ENCODE results near the gene ERCC1. TPM values are rescaled to one million over a fixed set of nuclear protein-coding genes. Genes with fewer than 3 reads are reported as not detected.

The ERCC1 gene
- total RNA-seq, 1 donor from 2014 or later, result 48.8 TPM

DNA sequence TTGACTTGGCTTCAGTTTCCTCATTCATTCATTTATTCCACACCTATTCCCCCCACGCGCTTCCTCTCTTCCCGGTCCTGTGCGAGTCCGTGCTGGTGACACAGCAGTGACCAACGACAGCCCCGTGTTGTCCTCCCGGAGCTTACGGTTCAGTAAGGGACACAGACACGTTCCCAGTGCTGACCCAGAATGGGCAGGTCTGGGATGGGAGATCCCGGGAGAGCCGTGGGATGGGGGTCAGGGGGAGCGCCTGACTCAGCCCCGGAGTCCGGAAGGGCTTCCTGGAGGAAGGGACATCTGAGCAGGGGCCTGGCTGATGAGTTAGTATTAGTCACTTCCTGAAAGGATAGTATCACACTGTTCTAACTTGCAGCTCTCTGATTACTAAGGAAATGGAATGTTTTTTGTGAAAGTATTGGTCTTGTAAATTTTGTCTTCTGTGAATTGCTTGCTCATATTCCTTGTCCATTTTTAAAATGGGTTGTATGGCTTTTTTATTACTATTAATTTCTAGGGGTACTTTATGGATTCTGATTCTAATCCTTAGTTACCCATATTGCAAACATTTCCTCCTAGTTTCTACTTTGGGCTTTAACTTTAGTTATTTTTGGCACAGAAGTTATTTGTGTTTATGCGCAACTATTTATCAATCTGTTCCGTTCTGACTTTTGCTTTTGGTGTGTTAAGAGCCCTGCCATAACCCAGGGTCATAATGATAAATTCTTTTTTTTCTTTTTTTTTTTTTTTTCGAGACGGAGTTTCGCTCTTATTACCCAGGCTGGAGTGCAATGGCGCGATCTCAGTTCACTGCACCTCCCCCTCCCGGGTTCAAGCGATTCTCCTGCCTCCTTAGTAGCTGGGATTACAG is 708 bp upstream of the ERCC1 start:
- DNase-seq (peak; percentile 82), ATAC-seq (peak; percentile 58)
- TF ChIP-seq, protein P1, sequence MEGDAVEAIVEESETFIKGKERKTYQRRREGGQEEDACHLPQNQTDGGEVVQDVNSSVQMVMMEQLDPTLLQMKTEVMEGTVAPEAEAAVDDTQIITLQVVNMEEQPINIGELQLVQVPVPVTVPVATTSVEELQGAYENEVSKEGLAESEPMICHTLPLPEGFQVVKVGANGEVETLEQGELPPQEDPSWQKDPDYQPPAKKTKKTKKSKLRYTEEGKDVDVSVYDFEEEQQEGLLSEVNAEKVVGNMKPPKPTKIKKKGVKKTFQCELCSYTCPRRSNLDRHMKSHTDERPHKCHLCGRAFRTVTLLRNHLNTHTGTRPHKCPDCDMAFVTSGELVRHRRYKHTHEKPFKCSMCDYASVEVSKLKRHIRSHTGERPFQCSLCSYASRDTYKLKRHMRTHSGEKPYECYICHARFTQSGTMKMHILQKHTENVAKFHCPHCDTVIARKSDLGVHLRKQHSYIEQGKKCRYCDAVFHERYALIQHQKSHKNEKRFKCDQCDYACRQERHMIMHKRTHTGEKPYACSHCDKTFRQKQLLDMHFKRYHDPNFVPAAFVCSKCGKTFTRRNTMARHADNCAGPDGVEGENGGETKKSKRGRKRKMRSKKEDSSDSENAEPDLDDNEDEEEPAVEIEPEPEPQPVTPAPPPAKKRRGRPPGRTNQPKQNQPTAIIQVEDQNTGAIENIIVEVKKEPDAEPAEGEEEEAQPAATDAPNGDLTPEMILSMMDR (IDR thresholded peaks at IDR 0.05), result no peak
- no peaks in the 10 kb centered on the region for H3K9me3 ChIP-seq
- peak overlapping the region; percentile 94 for H3K27ac ChIP-seq
- peaks cover 25% of the 10 kb centered on the region for H3K4me1 ChIP-seq
- H3K36me3 ChIP-seq, result no peaks in the 10 kb centered on the region
- peak overlapping the region; percentile 67 for H3K4me3 ChIP-seq
- no peaks in the 10 kb centered on the region for H3K27me3 ChIP-seq
- intact Hi-C loops (cut with DNase I), result loop anchor here (5.0 kb wide), 1 partner anchor 68 kb away; no protein-coding TSS in a partner anchor

DNA sequence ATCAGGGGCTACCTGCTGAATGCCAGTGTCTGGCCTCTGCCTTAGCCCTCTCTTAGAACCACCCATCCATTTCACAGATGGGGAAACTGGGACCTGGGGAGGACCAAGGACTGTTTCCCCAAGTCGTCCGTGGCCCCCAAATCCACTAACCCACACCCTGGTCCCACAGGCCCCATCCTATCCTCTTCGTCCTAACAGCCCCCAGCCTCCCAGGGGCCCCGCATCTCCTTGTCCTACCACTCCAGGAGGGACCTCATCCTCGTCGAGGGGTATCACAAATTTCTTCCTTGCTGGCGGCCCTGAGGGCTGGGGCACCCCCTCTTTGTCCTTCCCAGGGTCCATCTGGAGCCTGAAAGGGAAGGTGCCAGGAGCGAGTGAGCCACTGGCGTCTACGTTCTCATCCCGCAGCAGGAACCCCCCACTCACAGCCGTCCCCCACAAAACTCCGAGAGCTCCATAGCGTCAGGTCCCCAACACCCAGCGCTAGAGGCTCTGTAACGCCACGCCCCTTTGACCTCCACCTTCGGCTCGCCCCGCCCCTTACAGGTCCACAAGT is 606 bp downstream of the ERCC1 start:
- intact Hi-C loops (cut with DNase I), result no loop called here
- Histone ChIP-seq H3K27me3 (no peaks in the 10 kb centered on the region), H3K4me3 (peak overlapping the region; percentile 67), H3K4me1 (peaks cover 23% of the 10 kb centered on the region), H3K27ac (peak overlapping the region; percentile 94), H3K36me3 (peaks cover 3% of the 10 kb centered on the region), H3K9me3 (no peaks in the 10 kb centered on the region)
- ATAC-seq, result no peak
- TF ChIP-seq, protein P1 (IDR thresholded peaks at IDR 0.05), result no peak
- no peak for DNase-seq

DNA sequence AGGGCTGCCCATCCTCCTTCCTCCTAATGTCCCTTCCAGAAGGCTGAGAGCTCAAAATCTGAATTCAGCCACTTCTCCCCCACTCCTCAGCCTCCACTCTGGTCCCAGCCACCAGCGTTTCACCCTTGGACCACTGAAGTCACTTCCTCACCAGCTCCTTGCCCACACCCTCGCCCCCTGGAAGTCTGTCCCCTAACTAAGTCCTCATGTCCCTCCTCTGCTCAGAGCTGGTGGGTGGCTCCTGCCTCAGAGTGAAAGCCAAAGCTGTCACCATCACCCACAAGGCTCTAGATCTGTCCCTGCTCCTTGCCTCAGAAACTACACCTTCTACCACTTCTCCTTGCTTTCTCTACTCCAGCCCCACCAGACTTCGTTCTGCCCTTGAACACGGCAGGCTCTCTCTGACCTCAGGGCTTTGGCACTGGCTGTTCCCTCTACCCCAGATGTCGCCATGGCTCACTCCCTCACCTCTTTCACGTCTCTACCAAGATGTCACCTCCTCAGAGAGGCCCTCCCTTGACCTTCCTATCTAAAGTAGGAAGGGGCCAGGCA is 1.7 kb downstream of the ERCC1 start:
- Histone ChIP-seq H3K4me1 (peaks cover 23% of the 10 kb centered on the region), H3K4me3 (no peak overlapping the region), H3K36me3 (peaks cover 14% of the 10 kb centered on the region), H3K9me3 (no peaks in the 10 kb centered on the region), H3K27me3 (no peaks in the 10 kb centered on the region), H3K27ac (no peak overlapping the region)
- intact Hi-C loops (cut with DNase I), result no loop called here
- ATAC-seq (no peak), DNase-seq (no peak)
- TF ChIP-seq, protein P1 (IDR thresholded peaks at IDR 0.05), result no peak

DNA sequence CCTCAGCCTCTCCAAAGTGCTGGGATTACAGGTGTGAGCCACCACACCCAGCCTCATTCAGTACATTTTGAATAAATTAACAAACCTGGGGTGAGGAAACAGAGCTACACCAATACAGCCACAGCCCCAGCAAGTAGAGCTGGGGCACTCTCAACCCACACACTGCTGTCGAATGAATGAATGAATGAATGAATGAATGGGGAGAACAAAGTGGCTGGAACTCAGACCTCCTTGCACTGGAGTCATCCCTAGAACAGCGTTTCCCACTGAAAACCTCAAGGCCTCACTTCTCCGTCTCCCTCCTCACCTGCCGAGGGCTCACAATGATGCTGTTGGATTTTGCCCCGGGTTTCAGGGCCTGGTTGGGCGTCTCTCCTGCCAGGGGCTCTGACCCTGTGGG is 2.8 kb downstream of the ERCC1 start:
- no peaks in the 10 kb centered on the region for H3K27me3 ChIP-seq
- DNase-seq (no peak), ATAC-seq (no peak)
- H3K4me3 ChIP-seq, result no peak overlapping the region
- peaks cover 23% of the 10 kb centered on the region for H3K4me1 ChIP-seq
- no peak overlapping the region for H3K27ac ChIP-seq
- H3K36me3 ChIP-seq, result peaks cover 24% of the 10 kb centered on the region
- TF ChIP-seq, protein P1 (IDR thresholded peaks at IDR 0.05), result no peak
- no peaks in the 10 kb centered on the region for H3K9me3 ChIP-seq
- intact Hi-C loops (cut with DNase I), result no loop called here

DNA sequence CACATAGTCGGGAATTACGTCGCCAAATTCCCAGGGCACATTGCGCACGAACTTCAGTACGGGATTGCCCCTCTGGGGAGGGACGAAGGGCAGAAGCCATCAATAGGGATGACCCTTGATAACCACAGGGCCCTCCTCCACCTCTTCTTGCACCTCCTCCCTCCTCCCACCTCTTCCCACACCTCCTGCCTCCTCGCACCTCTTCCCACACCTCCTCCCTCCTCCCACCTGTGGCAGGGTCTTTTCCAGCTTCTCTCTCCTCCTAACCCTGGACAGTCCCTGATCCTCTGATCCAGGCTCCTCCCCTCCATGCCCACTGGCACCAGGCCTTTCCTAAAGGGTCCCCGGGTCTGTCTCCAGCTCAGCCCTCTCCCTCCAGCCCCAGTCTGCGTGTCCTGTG is 3.4 kb downstream of the ERCC1 start:
- ATAC-seq (no peak), DNase-seq (no peak)
- Histone ChIP-seq H3K9me3 (no peaks in the 10 kb centered on the region), H3K36me3 (peaks cover 26% of the 10 kb centered on the region), H3K4me3 (no peak overlapping the region), H3K4me1 (peaks cover 23% of the 10 kb centered on the region), H3K27ac (no peak overlapping the region), H3K27me3 (no peaks in the 10 kb centered on the region)
- intact Hi-C loops (cut with DNase I), result no loop called here
- TF ChIP-seq, protein P1 (IDR thresholded peaks at IDR 0.05), result no peak

All from upper lobe of right lung (tissue), 1 donor.